K562 (cell line): ENCODE results near the gene ATP13A5. TPM values are rescaled to one million over a fixed set of nuclear protein-coding genes. Genes with fewer than 3 reads are reported as not detected.

Experiments used
- ARID3B ChIP-seq: fragments of 250-450 bp; sonication (Bioruptor Pico); IDR thresholded peaks from 2 replicates; pipeline ENCODE4 v1.4.0; 2020; ENCODE audit warnings: borderline replicate concordance
- DMBX1 ChIP-seq: fragments of 250-450 bp; sonication (Bioruptor Pico); IDR thresholded peaks from 2 replicates; pipeline ENCODE4 v1.8.0; 2022; ENCODE audit warnings: inconsistent platforms, mild to moderate bottlenecking, moderate library complexity, borderline replicate concordance
- KDM1A ChIP-seq, 2 experiments: fragments of 450-650 bp; IDR thresholded peaks; 2 replicates each; pipeline ENCODE4 v1.6.1; 2016; ENCODE audit warnings: mild to moderate bottlenecking in 2 of 2
- UBTF ChIP-seq, 2 experiments: IDR thresholded peaks; 2 replicates each; pipeline ENCODE4 v1.6.1; 2012; ENCODE audit warnings: improper control_type of control experiment in 2 of 2, low read depth in 2 of 2, low read length in 2 of 2, borderline replicate concordance in 1 of 2
- XRCC4 ChIP-seq: IDR thresholded peaks from one replicate; pipeline ENCODE4 v1.6.1; 2011; ENCODE audit not compliant: insufficient read depth, insufficient read length; ENCODE audit errors: extremely low read depth
- ZBTB11 ChIP-seq, 3 experiments: fragments of 200-800 bp in 1 of 3; fragments of 250-450 bp in 1 of 3; fragments of 450-650 bp in 1 of 3; sonication (Bioruptor Pico) in 1 of 3; sonication (Bioruptor generic) in 1 of 3; formaldehyde crosslinking in 1 of 3; IDR thresholded peaks; 2 replicates each; pipeline versions ENCODE4 v1.6.1 to v1.8.0; 2016 to 2022; ENCODE audit warnings: mild to moderate bottlenecking in 2 of 3, missing genetic modification characterization in 2 of 3, missing compliant biosample characterization in 1 of 3, moderate library complexity in 1 of 3
- ZNF318 ChIP-seq, 2 experiments: fragments of 450-650 bp; IDR thresholded peaks; 2 replicates each; pipeline ENCODE4 v1.6.1; 2016; ENCODE audit warnings: mild to moderate bottlenecking in 2 of 2, borderline replicate concordance in 1 of 2, low read depth in 1 of 2, moderate library complexity in 1 of 2
- polyA plus RNA-seq, 8 experiments: library from polyadenylated mRNA; depleted of rRNA in 4 of 8; stranded (reverse) in 5 of 8; unstranded in 3 of 8; fragments of >200 nt; fragmentation: Nextera tagmentation in 2 of 8; fragmentation: Illumina TruSeq in 1 of 8; extraction: Ambion mirVana in 2 of 8; extraction: Trizol in 1 of 8; gene quantifications; 2 replicates each; pipeline versions ENCODE4 v1.2.1 to v1.2.3, GENCODE V29; 2011 to 2014; ENCODE audit warnings: inconsistent platforms in 1 of 8, missing spikeins in 1 of 8
- total RNA-seq, 7 experiments: library from RNA; depleted of rRNA in 6 of 7; stranded (reverse); fragments of >200 nt in 6 of 7; fragmentation: Illumina TruSeq in 2 of 7; extraction: Trizol in 2 of 7; gene quantifications; 2 replicates each; pipeline versions ENCODE4 v1.2.1 to v1.2.3, GENCODE V29; 2011 to 2021; ENCODE audit warnings: low replicate concordance in 1 of 7

The ATP13A5 gene
- total and polyA plus RNA-seq, 9 of the 15 experiments (the other 6 are each of a cell fraction or from before 2014, with no cell fraction given) = not detected

- TF ChIP-seq UBTF (IDR thresholded peaks at IDR 0.05; ENCODE audit: borderline replicate concordance in 1 of 2, low read depth in 2 of 2, low read length in 2 of 2) (no peak), XRCC4 (no peak), KDM1A (IDR thresholded peaks at IDR 0.05) (no peak), ZBTB11 (CRISPR knock-in tag; IDR thresholded peaks at IDR 0.05) (no peak), ARID3B (CRISPR knock-in tag) (no peak), ZNF318 (IDR thresholded peaks at IDR 0.05; ENCODE audit: borderline replicate concordance in 1 of 2, low read depth in 1 of 2) (no peak), DMBX1 (CRISPR knock-in tag) (no peak)
These were observed 148.6 kb downstream of the ATP13A5 start (continued) for GRCh38 chr3:193229851-193230420.
